Panc1 (cell line): ENCODE results near the gene ATP2A3. TPM values are rescaled to one million over a fixed set of nuclear protein-coding genes. Genes with fewer than 3 reads are reported as not detected.

Source experiments
- ATAC-seq: fragments of 200-7000 bp; cut with Tn5 transposase; 2 replicates; pipeline ENCODE4 v1.9.1; 2020; ENCODE audit warnings: mild to moderate bottlenecking, moderate library complexity
- BruUV-seq: library from RNA; stranded (reverse); fragments of 400-500 nt; replicated peaks from 2 replicates; lab custom pipeline; 2021; lab: Mats Ljungman, UMichigan
- CTCF ChIA-PET: fragments of 300-600 bp; sonication (Branson Sonifier 250); formaldehyde crosslinking; loops from one replicate; lab custom pipeline; 2022; ENCODE audit warnings: antibody characterized with exemption; lab: Charles Lee
- POLR2A ChIA-PET: fragments of 300-600 bp; sonication (Branson Sonifier 250); formaldehyde crosslinking; loops from one replicate; lab custom pipeline; 2022; ENCODE audit warnings: antibody characterized with exemption; lab: Charles Lee
- DNase-seq: peaks from one replicate; pipeline ENCODE4 v3.0.0-alpha.2; 2010; ENCODE audit warnings: low read depth, low spot score
- H3K27ac ChIP-seq: 2 replicates; pipeline ENCODE4 v1.5.1; 2011; ENCODE audit warnings: mild to moderate bottlenecking, low read length, inconsistent platforms
- H3K27me3 ChIP-seq: fragments of 200-500 bp; sonication (Bioruptor generic); 2 replicates; pipeline ENCODE4 v1.6.0; 2014; ENCODE audit warnings: low read length, inconsistent platforms; ENCODE audit not compliant: control insufficient read depth, insufficient read depth
- H3K36me3 ChIP-seq: fragments of 200-500 bp; sonication (Bioruptor generic); 2 replicates; pipeline ENCODE4 v1.5.1; 2014; ENCODE audit warnings: inconsistent platforms, mild to moderate bottlenecking, low read length, moderate library complexity; ENCODE audit not compliant: control insufficient read depth, insufficient read depth
- H3K4me1 ChIP-seq: 2 replicates; pipeline ENCODE4 v1.5.1; 2011; ENCODE audit warnings: inconsistent platforms, mild to moderate bottlenecking, low read length, moderate library complexity; ENCODE audit not compliant: control insufficient read depth, insufficient read depth
- H3K4me3 ChIP-seq, 2 experiments: 2 replicates each; pipeline ENCODE4 v1.5.1; 2011 to 2012; ENCODE audit warnings: low read depth in 2 of 2, low read length in 2 of 2, mild to moderate bottlenecking in 2 of 2, inconsistent platforms in 1 of 2, moderate library complexity in 1 of 2
- H3K9me3 ChIP-seq: fragments of 200-500 bp; sonication (Bioruptor generic); 2 replicates; pipeline ENCODE4 v1.5.1; 2014; ENCODE audit warnings: low read depth, mild to moderate bottlenecking, inconsistent platforms, low read length, moderate library complexity; ENCODE audit not compliant: control insufficient read depth, insufficient read depth
- CTCF ChIP-seq: fragments of 450-650 bp; IDR thresholded peaks from 2 replicates; pipeline ENCODE4 v1.5.1; 2017; ENCODE audit warnings: mild to moderate bottlenecking
- POLR2AphosphoS5 ChIP-seq: IDR thresholded peaks from 2 replicates; pipeline ENCODE4 v1.6.1; 2012; ENCODE audit warnings: mild to moderate bottlenecking, low read depth, low read length, moderate library complexity
- REST ChIP-seq, 2 experiments: IDR thresholded peaks; 2 replicates each; pipeline ENCODE4 v1.6.1; 2011 to 2012; ENCODE audit warnings: low read depth in 2 of 2, control low read depth in 1 of 2, low read length in 1 of 2, mild to moderate bottlenecking in 1 of 2, moderate library complexity in 1 of 2; ENCODE audit not compliant: insufficient read depth in 1 of 2
- SIN3A ChIP-seq: IDR thresholded peaks from 2 replicates; pipeline ENCODE4 v1.6.1; 2012; ENCODE audit warnings: low read depth, mild to moderate bottlenecking, low read length, moderate library complexity, borderline replicate concordance; ENCODE audit not compliant: insufficient read depth
- TCF7L2 ChIP-seq: IDR thresholded peaks from 2 replicates; pipeline ENCODE4 v1.6.1; 2011; ENCODE audit warnings: mild to moderate bottlenecking, low read depth, low read length, inconsistent platforms
- in situ Hi-C: cut with HindIII; loops from 2 replicates; pipeline ENCODE4 v1.10.0; 2016; ENCODE audit warnings: low sequenced_read_pairs, low pct_unique_long_range_greater_than_20kb
- intact Hi-C: fragments of 100-400 bp; cut with micrococcal nuclease; formaldehyde crosslinking; loops from one replicate; pipeline ENCODE4 v1.10.0; 2022; ENCODE audit not compliant: unreplicated experiment
- total RNA-seq: library from RNA; stranded (reverse); gene quantifications from one replicate; pipeline ENCODE4 v1.2.1, GENCODE V29; 2021; ENCODE audit not compliant: unreplicated experiment

Gene ATP2A3
- total RNA-seq, 1 experiment from 2014 or later: 29.7 TPM

GRCh38 chr17:3983606-3984484, 19.6 kb upstream of the ATP2A3 start:
- ATAC-seq (no peak), DNase-seq (no peak)
- TF ChIP-seq TCF7L2 (no peak), CTCF (no peak), POLR2AphosphoS5 (no peak), REST (IDR thresholded peaks at IDR 0.05; ENCODE audit: insufficient read depth in 1 of 2, low read depth in 2 of 2, low read length in 1 of 2) (no peak), SIN3A (no peak)
- BruUV-seq: no TSS peak
- Histone ChIP-seq H3K36me3 (no peaks in the 10 kb centered on the region), H3K27ac (no peak overlapping the region), H3K9me3 (no peaks in the 10 kb centered on the region), H3K4me1 (no peaks in the 10 kb centered on the region), H3K4me3 (no peak overlapping the region), H3K27me3 (no peaks in the 10 kb centered on the region)
- CTCF ChIA-PET: no interaction called here
- intact Hi-C loops: no loop called here
- in situ Hi-C loops: no loop called here
- POLR2A ChIA-PET: no interaction called here

DNA sequence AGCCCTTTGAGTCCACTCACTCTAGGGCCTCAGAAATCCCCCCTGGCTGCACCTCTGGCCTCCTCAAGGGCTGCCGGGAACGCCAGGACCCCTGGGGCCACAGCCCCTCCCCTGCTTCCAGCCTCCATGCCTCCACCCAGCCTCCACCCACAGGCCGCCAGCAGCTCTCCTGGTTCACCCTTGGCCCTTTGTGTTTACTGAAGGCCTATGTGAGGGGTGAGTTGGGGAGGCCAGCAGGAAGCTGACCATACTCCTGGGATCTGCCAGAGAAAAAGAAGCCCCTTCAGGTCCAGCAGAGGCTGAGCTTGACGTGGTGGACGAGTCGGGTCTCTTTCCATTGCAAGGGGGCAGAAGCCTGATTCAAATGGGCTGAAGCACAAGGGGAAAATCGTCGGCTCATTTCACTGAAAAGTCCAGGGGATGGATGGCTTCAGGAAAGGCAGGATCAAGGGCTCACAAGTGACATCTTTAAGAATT, 18.3 kb upstream of the ATP2A3 start:
- DNase-seq: no peak
- ChIA-PET CTCF (no interaction called here), POLR2A (no interaction called here)
- Histone ChIP-seq H3K9me3 (no peaks in the 10 kb centered on the region), H3K36me3 (no peaks in the 10 kb centered on the region), H3K4me1 (no peaks in the 10 kb centered on the region), H3K27me3 (no peaks in the 10 kb centered on the region), H3K4me3 (no peak overlapping the region), H3K27ac (no peak overlapping the region)
- no peak for TF ChIP-seq REST (IDR thresholded peaks at IDR 0.05; ENCODE audit: insufficient read depth in 1 of 2, low read depth in 2 of 2, low read length in 1 of 2)
- no peak for TF ChIP-seq TCF7L2
- no peak for TF ChIP-seq CTCF
- no peak for TF ChIP-seq SIN3A
- no peak for TF ChIP-seq POLR2AphosphoS5
- intact Hi-C loops (no loop called here), in situ Hi-C loops (no loop called here)
- no TSS peak for BruUV-seq
- no peak for ATAC-seq
